Trophoblast cell (in vitro differentiated cells and primary cell): ENCODE results near the gene TENM4.

Experiments used
- DNase-seq, 2 donors: peaks; one replicate each; pipeline ENCODE4 v3.0.0-alpha.2; 2016
- H2AFZ ChIP-seq: 2 replicates; pipeline ENCODE4 v1.6.1; 2013; ENCODE audit warnings: low read length, moderate library complexity, mild to moderate bottlenecking; ENCODE audit not compliant: insufficient read depth, poor library complexity
- H2AK5ac ChIP-seq: 2 replicates; pipeline ENCODE4 v1.6.1; 2013; ENCODE audit warnings: mild to moderate bottlenecking, low read length
- H2BK120ac ChIP-seq: 2 replicates; pipeline ENCODE4 v1.6.1; 2013; ENCODE audit warnings: low read length, mild to moderate bottlenecking, moderate library complexity; ENCODE audit not compliant: insufficient read depth, poor library complexity
- H2BK12ac ChIP-seq: 2 replicates; pipeline ENCODE4 v1.6.1; 2013; ENCODE audit warnings: mild to moderate bottlenecking, low read length, moderate library complexity
- H2BK5ac ChIP-seq: 2 replicates; pipeline ENCODE4 v1.6.1; 2013; ENCODE audit warnings: low read length, low read depth, moderate library complexity, mild to moderate bottlenecking; ENCODE audit not compliant: poor library complexity
- H3K14ac ChIP-seq: 2 replicates; pipeline ENCODE4 v1.6.1; 2013; ENCODE audit warnings: mild to moderate bottlenecking, low read length
- H3K18ac ChIP-seq: 2 replicates; pipeline ENCODE4 v1.6.1; 2013; ENCODE audit warnings: mild to moderate bottlenecking, low read length
- H3K23ac ChIP-seq: 2 replicates; pipeline ENCODE4 v1.6.1; 2013; ENCODE audit warnings: low read length
- H3K27ac ChIP-seq: 2 replicates; pipeline ENCODE4 v1.5.1; 2013; ENCODE audit warnings: low read depth, mild to moderate bottlenecking, inconsistent platforms, low read length, moderate library complexity
- H3K27me3 ChIP-seq: 2 replicates; pipeline ENCODE4 v1.6.1; 2013; ENCODE audit warnings: inconsistent platforms, mild to moderate bottlenecking, low read length, moderate library complexity; ENCODE audit not compliant: insufficient read depth
- H3K36me3 ChIP-seq, 2 experiments: 1 replicate in 1 of 2; 2 replicates in 1 of 2; pipeline ENCODE4 v1.6.1; 2013; ENCODE audit warnings: low read length in 2 of 2, mild to moderate bottlenecking in 2 of 2, moderate library complexity in 1 of 2; ENCODE audit not compliant: insufficient read depth in 2 of 2, control insufficient read depth in 1 of 2
- H3K4ac ChIP-seq: 2 replicates; pipeline ENCODE4 v1.6.1; 2013; ENCODE audit warnings: low read depth, mild to moderate bottlenecking, low read length, moderate library complexity
- H3K4me1 ChIP-seq, 2 experiments: 1 replicate in 1 of 2; 2 replicates in 1 of 2; pipeline ENCODE4 v1.6.1; 2013; ENCODE audit warnings: low read length in 2 of 2, mild to moderate bottlenecking in 2 of 2, moderate library complexity in 1 of 2; ENCODE audit not compliant: insufficient read depth in 2 of 2, control insufficient read depth in 1 of 2
- H3K4me2 ChIP-seq: 2 replicates; pipeline ENCODE4 v1.6.1; 2013; ENCODE audit warnings: inconsistent platforms, mild to moderate bottlenecking, low read length, moderate library complexity
- H3K4me3 ChIP-seq: 2 replicates; pipeline ENCODE4 v1.5.1; 2013; ENCODE audit warnings: mild to moderate bottlenecking, low read depth, low read length, inconsistent platforms
- H3K79me1 ChIP-seq: one replicate; pipeline ENCODE4 v1.6.1; 2013; ENCODE audit warnings: low read length
- H3K79me2 ChIP-seq: 2 replicates; pipeline ENCODE4 v1.6.1; 2013; ENCODE audit warnings: low read length, mild to moderate bottlenecking; ENCODE audit not compliant: control insufficient read depth, insufficient read depth, poor library complexity
- H3K9ac ChIP-seq: 2 replicates; pipeline ENCODE4 v1.6.1; 2013; ENCODE audit warnings: mild to moderate bottlenecking, low read length
- H3K9me3 ChIP-seq: 2 replicates; pipeline ENCODE4 v1.6.1; 2013; ENCODE audit warnings: low read depth, mild to moderate bottlenecking, control low read depth, inconsistent platforms, low read length; ENCODE audit not compliant: insufficient read depth
- H4K12ac ChIP-seq: 2 replicates; pipeline ENCODE4 v1.6.1; 2013; ENCODE audit warnings: low read depth, mild to moderate bottlenecking, low read length, moderate library complexity
- H4K8ac ChIP-seq: 2 replicates; pipeline ENCODE4 v1.6.1; 2013; ENCODE audit warnings: low read depth, mild to moderate bottlenecking, low read length, moderate library complexity
- H4K91ac ChIP-seq: one replicate; pipeline ENCODE4 v1.6.1; 2013; ENCODE audit warnings: low read depth, mild to moderate bottlenecking, low read length, moderate library complexity
- WGBS: extraction: QIAGEN DNeasy Blood & Tissue Kit; methylation state at CpG from one replicate; pipeline ENCODE4 v1.1.7; 2013; ENCODE audit warnings: missing lambda C conversion rate; ENCODE audit not compliant: insufficient read length, insufficient coverage; ENCODE audit errors: extremely low coverage; 5-methylcytosine and 5-hydroxymethylcytosine counted together

Gene TENM4

GRCh38 chr11:79480864-79481263, 40.0 kb upstream of the TENM4 start:
- Histone ChIP-seq H3K9me3 (no peaks in the 10 kb centered on the region), H3K27me3 (no peaks in the 10 kb centered on the region), H2BK5ac (no peak overlapping the region), H2AFZ (no peak overlapping the region), H3K79me2 (no peaks in the 10 kb centered on the region), H3K4me1 (no peaks in the 10 kb centered on the region), H3K36me3 (no peaks in the 10 kb centered on the region), H4K8ac (no peak overlapping the region), H4K12ac (no peak overlapping the region), H3K4me3 (no peak overlapping the region), H3K14ac (no peak overlapping the region), H2BK120ac (no peak overlapping the region), H3K4ac (no peak overlapping the region), H3K4me2 (no peak overlapping the region), H3K9ac (no peak overlapping the region), H3K27ac (no peak overlapping the region), H3K18ac (no peak overlapping the region), H2AK5ac (no peak overlapping the region), H3K23ac (no peak overlapping the region), H2BK12ac (no peak overlapping the region), H4K91ac (no peak overlapping the region), H3K79me1 (no peaks in the 10 kb centered on the region)
- WGBS = no CpG with 5 or more reads among the region's 4 CpGs
- DNase-seq = no peak

GRCh38 chr11:79472819-79473529, 32.1 kb upstream of the TENM4 start:
- no peaks in the 10 kb centered on the region for H3K27me3 ChIP-seq
- no peak for DNase-seq
- H2AFZ ChIP-seq = no peak overlapping the region
- no peak overlapping the region for H3K27ac ChIP-seq
- H3K4me3 ChIP-seq = no peak overlapping the region
- no peak overlapping the region for H3K23ac ChIP-seq
- no peak overlapping the region for H2BK120ac ChIP-seq
- H3K4ac ChIP-seq = no peak overlapping the region
- H3K14ac ChIP-seq = no peak overlapping the region
- no peaks in the 10 kb centered on the region for H3K79me1 ChIP-seq
- no peak overlapping the region for H4K12ac ChIP-seq
- no peaks in the 10 kb centered on the region for H3K9me3 ChIP-seq
- H2BK5ac ChIP-seq = no peak overlapping the region
- H4K8ac ChIP-seq = no peak overlapping the region
- H2AK5ac ChIP-seq = no peak overlapping the region
- H4K91ac ChIP-seq = no peak overlapping the region
- no CpG with 5 or more reads among the region's 8 CpGs for WGBS
- H3K36me3 ChIP-seq = no peaks in the 10 kb centered on the region
- H3K18ac ChIP-seq = no peak overlapping the region
- H3K79me2 ChIP-seq = no peaks in the 10 kb centered on the region
- no peak overlapping the region for H2BK12ac ChIP-seq
- peaks cover 6 to 10% of the 10 kb centered on the region in 2 experiments for H3K4me1 ChIP-seq
- H3K9ac ChIP-seq = no peak overlapping the region
- H3K4me2 ChIP-seq = no peak overlapping the region

GRCh38 chr11:79471071-79471844, 30.4 kb upstream of the TENM4 start:
- Histone ChIP-seq H3K4me3 (no peak overlapping the region), H2BK120ac (no peak overlapping the region), H3K4ac (no peak overlapping the region), H4K91ac (no peak overlapping the region), H3K79me2 (no peaks in the 10 kb centered on the region), H2BK5ac (no peak overlapping the region), H4K12ac (no peak overlapping the region), H3K79me1 (no peaks in the 10 kb centered on the region), H3K27me3 (no peaks in the 10 kb centered on the region), H4K8ac (no peak overlapping the region), H2AK5ac (no peak overlapping the region), H3K9me3 (no peaks in the 10 kb centered on the region), H3K9ac (no peak overlapping the region), H3K14ac (no peak overlapping the region), H3K27ac (no peak overlapping the region), H2BK12ac (no peak overlapping the region), H3K36me3 (no peaks in the 10 kb centered on the region), H3K4me2 (no peak overlapping the region), H3K18ac (no peak overlapping the region), H2AFZ (no peak overlapping the region), H3K4me1 (peaks cover 6 to 10% of the 10 kb centered on the region in 2 experiments), H3K23ac (no peak overlapping the region)
- peak in 1 of 2 donors; percentile 29 for DNase-seq
- no CpG with 5 or more reads among the region's 7 CpGs for WGBS

- Histone ChIP-seq H3K23ac (no peak overlapping the region), H3K4me2 (no peak overlapping the region), H3K36me3 (no peaks in the 10 kb centered on the region), H4K8ac (no peak overlapping the region), H3K18ac (no peak overlapping the region), H3K9me3 (no peaks in the 10 kb centered on the region), H3K14ac (no peak overlapping the region), H3K79me2 (no peaks in the 10 kb centered on the region), H2BK12ac (no peak overlapping the region), H2BK5ac (no peak overlapping the region), H4K12ac (no peak overlapping the region), H3K4ac (no peak overlapping the region), H3K27me3 (no peaks in the 10 kb centered on the region), H3K4me3 (no peak overlapping the region), H3K79me1 (no peaks in the 10 kb centered on the region), H2BK120ac (no peak overlapping the region), H4K91ac (no peak overlapping the region), H3K9ac (no peak overlapping the region), H2AFZ (no peak overlapping the region), H2AK5ac (no peak overlapping the region), H3K4me1 (peaks cover 6 to 10% of the 10 kb centered on the region in 2 experiments), H3K27ac (no peak overlapping the region)
- DNase-seq = no peak
- no CpG with 5 or more reads among the region's 2 CpGs for WGBS
These were observed 29.3 kb upstream of the TENM4 start for GRCh38 chr11:79470161-79470560.
